GM10248 (cell line): ENCODE data around the gene HOXC12.

Experiments used
- CTCF ChIA-PET: fragments of 300-600 bp; sonication (Branson Sonifier 250); formaldehyde crosslinking; extraction: SDS; loops from one replicate; lab custom pipeline; 2021; ENCODE audit warnings: antibody characterized with exemption; lab: Yijun Ruan, JAX
- POLR2A ChIA-PET: fragments of 350-650 bp; sonication (Branson Sonifier 250); formaldehyde crosslinking; extraction: SDS; loops from one replicate; lab custom pipeline; 2020; ENCODE audit warnings: antibody characterized with exemption; lab: Yijun Ruan, JAX
- DNase-seq: peaks from one replicate; pipeline ENCODE4 v3.0.0; 2012; ENCODE audit errors: extremely low spot score
- TF ChIP-seq, protein P1 (sequence below): IDR thresholded peaks from 2 replicates; pipeline ENCODE4 v1.5.1; 2012; ENCODE audit warnings: mild to moderate bottlenecking, low read depth; ENCODE audit errors: extremely low read depth, missing control alignments, control extremely low read depth

HOXC12 gene

DNA sequence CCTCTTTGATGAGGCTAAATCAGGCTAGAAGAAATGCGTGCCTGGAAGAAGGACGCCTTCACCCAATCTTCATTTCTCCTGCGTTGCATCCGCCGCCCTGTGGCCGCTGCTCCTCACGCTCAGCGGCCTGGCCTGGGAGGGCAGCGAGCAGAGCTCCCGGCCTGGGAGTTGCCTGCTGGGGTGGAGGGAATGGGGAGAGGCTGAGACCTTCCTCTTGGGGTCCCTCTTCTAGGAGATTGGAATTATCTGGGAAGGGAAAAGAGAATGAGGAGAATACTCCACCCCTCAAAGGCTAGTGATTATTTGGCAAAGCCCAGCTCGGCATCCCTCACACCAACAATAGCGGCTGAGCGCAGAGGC lies 2.4 kb upstream of the HOXC12 start:
- TF ChIP-seq, protein P1, sequence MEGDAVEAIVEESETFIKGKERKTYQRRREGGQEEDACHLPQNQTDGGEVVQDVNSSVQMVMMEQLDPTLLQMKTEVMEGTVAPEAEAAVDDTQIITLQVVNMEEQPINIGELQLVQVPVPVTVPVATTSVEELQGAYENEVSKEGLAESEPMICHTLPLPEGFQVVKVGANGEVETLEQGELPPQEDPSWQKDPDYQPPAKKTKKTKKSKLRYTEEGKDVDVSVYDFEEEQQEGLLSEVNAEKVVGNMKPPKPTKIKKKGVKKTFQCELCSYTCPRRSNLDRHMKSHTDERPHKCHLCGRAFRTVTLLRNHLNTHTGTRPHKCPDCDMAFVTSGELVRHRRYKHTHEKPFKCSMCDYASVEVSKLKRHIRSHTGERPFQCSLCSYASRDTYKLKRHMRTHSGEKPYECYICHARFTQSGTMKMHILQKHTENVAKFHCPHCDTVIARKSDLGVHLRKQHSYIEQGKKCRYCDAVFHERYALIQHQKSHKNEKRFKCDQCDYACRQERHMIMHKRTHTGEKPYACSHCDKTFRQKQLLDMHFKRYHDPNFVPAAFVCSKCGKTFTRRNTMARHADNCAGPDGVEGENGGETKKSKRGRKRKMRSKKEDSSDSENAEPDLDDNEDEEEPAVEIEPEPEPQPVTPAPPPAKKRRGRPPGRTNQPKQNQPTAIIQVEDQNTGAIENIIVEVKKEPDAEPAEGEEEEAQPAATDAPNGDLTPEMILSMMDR = no peak
- CTCF ChIA-PET = interaction anchor here (1.0 to 3.1 kb wide), 4 partner anchors 10 to 80 kb away, joined by 3 to 8 read pairs (median 3); partner anchors contain the start of gene HOXC5
- POLR2A ChIA-PET = no interaction called here
- no peak for DNase-seq

DNA sequence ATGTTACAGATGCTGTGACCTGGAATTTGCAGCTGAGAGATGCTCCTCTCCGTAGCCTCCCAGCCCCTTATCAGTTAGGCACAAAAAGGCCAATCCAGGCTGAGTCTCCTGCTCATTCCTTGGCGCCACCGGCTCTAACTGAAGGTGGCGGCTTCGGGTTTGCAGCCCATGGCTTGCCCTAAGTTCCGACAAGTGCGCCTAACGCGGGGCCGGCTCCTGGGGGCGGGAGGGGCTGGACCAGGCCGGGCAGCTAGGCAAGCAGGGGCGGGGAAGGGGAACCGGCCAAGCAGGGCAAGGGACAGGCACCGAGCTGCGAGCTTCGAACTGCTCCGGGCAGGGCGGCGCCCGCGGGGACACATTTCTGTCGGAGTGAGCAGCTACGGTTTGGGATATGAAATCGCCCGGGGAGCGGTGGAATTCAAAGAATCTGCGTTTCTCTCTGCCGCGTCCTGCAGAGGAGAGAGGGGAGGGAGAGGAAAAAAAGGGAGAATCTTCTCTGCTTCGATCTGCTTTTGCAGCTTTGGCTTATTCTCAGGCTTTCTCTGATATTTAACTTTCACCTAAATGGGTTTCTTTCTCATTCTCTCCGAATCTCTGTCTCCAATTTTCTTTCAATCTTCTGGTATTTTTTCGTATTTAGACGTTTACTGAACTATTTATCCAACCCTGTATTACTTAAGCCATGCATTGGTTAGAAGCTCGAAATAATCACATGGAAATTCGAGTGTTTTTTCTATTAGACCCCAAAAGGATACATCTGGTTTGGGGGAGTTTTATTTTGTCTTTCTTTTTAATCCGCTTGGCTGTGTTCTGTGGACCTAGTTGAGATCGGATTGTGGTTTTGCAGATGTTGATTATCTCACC lies 1.6 kb upstream of the HOXC12 start:
- TF ChIP-seq, protein P1 = no peak
- POLR2A ChIA-PET = no interaction called here
- DNase-seq = no peak
- CTCF ChIA-PET = interaction anchor here (0.8 to 3.1 kb wide), 6 partner anchors 10 to 80 kb away, joined by 3 to 8 read pairs (median 3); partner anchors contain the start of gene HOXC5

DNA sequence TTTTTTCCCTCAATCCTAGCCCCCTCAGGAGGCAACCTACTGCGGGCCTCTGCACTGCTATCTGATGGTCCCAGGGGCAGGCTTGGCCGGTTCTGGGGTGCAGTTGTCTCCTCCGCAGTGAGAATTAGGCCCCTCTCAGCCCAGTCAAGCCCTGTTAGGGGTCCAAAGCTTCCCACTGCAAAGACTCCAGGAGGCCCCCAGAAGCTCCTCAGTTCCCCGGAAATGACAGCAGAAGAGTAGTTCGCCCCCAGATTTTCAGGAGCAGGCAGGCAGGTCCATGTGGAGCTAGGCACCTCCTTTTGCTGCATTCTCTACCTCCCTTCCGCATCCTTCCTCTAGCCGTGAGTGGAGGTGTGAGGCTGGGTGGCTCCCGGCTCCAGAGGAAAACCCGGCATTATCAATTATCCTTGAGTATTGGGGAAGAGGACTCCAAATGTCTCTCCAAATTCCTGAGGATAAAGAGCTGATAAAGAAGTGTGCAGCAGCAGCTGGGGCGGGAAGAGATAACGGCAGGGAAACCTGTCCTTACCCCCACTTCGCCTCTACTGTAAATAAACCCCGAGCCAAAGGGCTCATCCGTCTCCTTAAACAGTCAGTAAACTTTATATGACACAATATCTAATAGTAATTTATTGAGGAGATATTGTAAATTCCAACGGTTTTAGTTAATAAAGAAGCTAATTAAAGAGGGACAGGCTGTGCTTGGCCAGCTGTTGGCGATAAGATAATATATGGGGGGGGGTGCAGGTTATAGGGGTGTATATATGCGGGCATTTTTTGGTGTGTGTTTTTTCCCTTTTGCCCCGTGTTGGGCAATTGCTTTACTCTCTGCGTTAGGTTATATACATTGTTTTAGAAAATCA lies 641 bp upstream of the HOXC12 start:
- no peak for DNase-seq
- TF ChIP-seq, protein P1 = no peak
- ChIA-PET POLR2A (interaction anchor here (0.6 kb wide), 1 partner anchor 100 kb away, joined by 5 read pairs; the partner anchor contains the start of gene HOXC4), CTCF (interaction anchor here (0.8 to 1.5 kb wide), 5 partner anchors 9 to 52 kb away, joined by 3 to 5 read pairs (median 3); partner anchors contain the start of gene HOXC10)

DNA sequence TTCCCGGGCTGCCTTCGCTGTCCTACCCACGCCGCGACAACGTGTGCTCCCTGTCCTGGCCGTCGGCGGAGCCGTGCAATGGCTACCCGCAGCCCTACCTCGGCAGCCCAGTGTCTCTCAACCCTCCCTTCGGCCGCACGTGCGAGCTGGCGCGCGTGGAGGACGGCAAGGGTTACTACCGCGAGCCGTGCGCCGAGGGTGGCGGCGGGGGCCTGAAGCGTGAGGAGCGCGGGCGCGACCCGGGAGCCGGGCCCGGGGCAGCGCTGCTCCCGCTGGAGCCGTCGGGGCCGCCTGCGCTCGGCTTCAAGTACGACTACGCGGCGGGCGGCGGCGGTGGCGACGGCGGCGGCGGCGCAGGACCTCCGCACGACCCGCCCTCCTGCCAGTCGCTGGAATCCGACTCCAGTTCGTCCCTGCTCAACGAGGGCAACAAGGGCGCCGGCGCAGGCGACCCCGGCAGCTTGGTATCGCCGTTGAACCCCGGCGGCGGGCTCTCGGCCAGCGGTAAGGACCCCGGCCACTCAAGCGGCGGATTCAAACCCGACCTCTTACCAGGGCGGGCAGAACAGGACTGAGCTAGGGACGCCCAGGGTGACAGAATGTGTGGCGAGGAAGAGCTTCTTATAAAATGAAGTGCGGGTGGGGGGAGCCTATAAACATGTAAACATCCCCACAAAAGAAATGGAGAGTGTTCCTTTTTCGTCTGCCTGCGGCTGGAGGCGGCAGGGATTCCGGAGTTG lies 503 bp downstream of the HOXC12 start:
- ChIA-PET POLR2A (no interaction called here), CTCF (interaction anchor here (1.1 to 1.3 kb wide), 3 partner anchors 12 to 30 kb away, joined by 3 to 4 read pairs (median 3); partner anchors contain the start of gene HOXC10)
- TF ChIP-seq, protein P1 = no peak
- no peak for DNase-seq

DNA sequence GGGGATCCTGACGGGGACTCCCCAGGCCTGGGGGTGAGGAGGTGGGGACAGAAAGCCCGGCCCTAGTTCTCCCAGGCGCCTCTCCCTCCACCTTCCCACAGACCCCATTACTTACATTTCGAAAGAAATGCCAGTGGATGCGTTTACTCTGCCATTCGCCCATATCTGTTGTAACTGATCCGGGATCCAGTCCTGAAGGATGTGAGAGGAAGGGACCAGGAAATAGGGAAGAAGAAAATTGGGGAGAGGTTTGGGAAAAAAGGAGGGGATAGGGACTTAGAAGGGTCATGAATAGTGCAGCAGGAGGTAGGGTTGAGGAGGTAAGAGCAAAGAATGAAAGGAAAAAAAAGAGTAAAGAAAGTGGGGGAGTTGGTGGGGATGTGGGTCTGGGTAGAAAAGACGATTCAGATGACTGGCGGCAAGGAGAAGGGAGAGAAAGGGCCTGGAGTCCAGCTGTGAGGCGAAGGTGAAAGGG lies 1.1 kb downstream of the HOXC12 start:
- TF ChIP-seq, protein P1 = no peak
- DNase-seq = no peak
- ChIA-PET POLR2A (no interaction called here), CTCF (interaction anchor here (1.1 kb wide), 1 partner anchor 29 kb away, joined by 3 read pairs; the partner anchor contains the start of gene HOXC10)
